ENCODE data around the gene MYRIP.

Gene MYRIP

GRCh38 chr3:40290396-40290795 lies 481.0 kb downstream of the MYRIP start:
- no peaks in the 10 kb centered on the region for H3K36me3 ChIP-seq (ENCODE audit: control insufficient read depth, insufficient read depth, low read length)
- H3K27me3 ChIP-seq (ENCODE audit: control insufficient read depth, insufficient read depth, low read length): no peaks in the 10 kb centered on the region
- peaks cover 10% of the 10 kb centered on the region for H3K4me1 ChIP-seq (ENCODE audit: control insufficient read depth, insufficient read depth, low read length)
- no peaks in the 10 kb centered on the region for H3K9me3 ChIP-seq (ENCODE audit: control insufficient read depth, insufficient read depth, low read length)
- no peak overlapping the region for H3K4me3 ChIP-seq (ENCODE audit: low read depth, low read length)
- H3K9ac ChIP-seq (ENCODE audit: low read depth, low read length): no peak overlapping the region

- no peak overlapping the region for H3K9ac ChIP-seq (ENCODE audit: low read depth, low read length)
- H3K4me3 ChIP-seq (ENCODE audit: low read depth, low read length): no peak overlapping the region
- peaks cover 10% of the 10 kb centered on the region for H3K4me1 ChIP-seq (ENCODE audit: control insufficient read depth, insufficient read depth, low read length)
- H3K9me3 ChIP-seq (ENCODE audit: control insufficient read depth, insufficient read depth, low read length): no peaks in the 10 kb centered on the region
- no peaks in the 10 kb centered on the region for H3K36me3 ChIP-seq (ENCODE audit: control insufficient read depth, insufficient read depth, low read length)
- no peaks in the 10 kb centered on the region for H3K27me3 ChIP-seq (ENCODE audit: control insufficient read depth, insufficient read depth, low read length)
Observed at GRCh38 chr3:40291471-40291870, 482.1 kb downstream of the MYRIP start.

GRCh38 chr3:40292637-40293349 lies 483.4 kb downstream of the MYRIP start:
- no peak overlapping the region for H3K9ac ChIP-seq (ENCODE audit: low read depth, low read length)
- no peak overlapping the region for H3K4me3 ChIP-seq (ENCODE audit: low read depth, low read length)
- H3K9me3 ChIP-seq (ENCODE audit: control insufficient read depth, insufficient read depth, low read length): no peaks in the 10 kb centered on the region
- H3K36me3 ChIP-seq (ENCODE audit: control insufficient read depth, insufficient read depth, low read length): no peaks in the 10 kb centered on the region
- peaks cover 10% of the 10 kb centered on the region for H3K4me1 ChIP-seq (ENCODE audit: control insufficient read depth, insufficient read depth, low read length)
- no peaks in the 10 kb centered on the region for H3K27me3 ChIP-seq (ENCODE audit: control insufficient read depth, insufficient read depth, low read length)

DNA sequence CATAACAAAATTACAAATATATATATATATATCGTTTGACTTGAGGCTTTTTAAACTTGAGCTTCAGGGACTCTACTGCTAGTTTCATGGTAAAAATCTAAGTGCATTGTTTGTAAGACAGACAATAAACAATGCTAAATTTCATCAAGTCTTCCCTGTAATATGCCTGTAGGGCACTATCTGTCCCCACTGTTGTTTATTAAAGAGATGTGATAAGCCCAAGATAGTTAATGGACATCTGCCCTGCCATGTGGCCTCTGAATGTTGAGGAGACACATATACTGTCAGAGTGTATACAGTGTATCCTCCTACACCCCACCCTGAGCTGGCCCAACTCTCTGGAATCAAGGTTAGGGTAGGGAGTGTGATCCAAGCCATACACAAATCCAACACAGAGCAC lies 485.0 kb downstream of the MYRIP start:
- no peak overlapping the region for H3K4me3 ChIP-seq (ENCODE audit: low read depth, low read length)
- H3K36me3 ChIP-seq (ENCODE audit: control insufficient read depth, insufficient read depth, low read length): no peaks in the 10 kb centered on the region
- no peaks in the 10 kb centered on the region for H3K9me3 ChIP-seq (ENCODE audit: control insufficient read depth, insufficient read depth, low read length)
- H3K27me3 ChIP-seq (ENCODE audit: control insufficient read depth, insufficient read depth, low read length): no peaks in the 10 kb centered on the region
- peaks cover 10% of the 10 kb centered on the region for H3K4me1 ChIP-seq (ENCODE audit: control insufficient read depth, insufficient read depth, low read length)
- H3K9ac ChIP-seq (ENCODE audit: low read depth, low read length): no peak overlapping the region

GRCh38 chr3:40298075-40298474 lies 488.7 kb downstream of the MYRIP start:
- Histone ChIP-seq H3K4me1 (ENCODE audit: control insufficient read depth, insufficient read depth, low read length) (peaks cover 2% of the 10 kb centered on the region), H3K36me3 (ENCODE audit: control insufficient read depth, insufficient read depth, low read length) (no peaks in the 10 kb centered on the region), H3K27me3 (ENCODE audit: control insufficient read depth, insufficient read depth, low read length) (no peaks in the 10 kb centered on the region), H3K9me3 (ENCODE audit: control insufficient read depth, insufficient read depth, low read length) (no peaks in the 10 kb centered on the region), H3K9ac (ENCODE audit: low read depth, low read length) (no peak overlapping the region), H3K4me3 (ENCODE audit: low read depth, low read length) (no peak overlapping the region)

DNA sequence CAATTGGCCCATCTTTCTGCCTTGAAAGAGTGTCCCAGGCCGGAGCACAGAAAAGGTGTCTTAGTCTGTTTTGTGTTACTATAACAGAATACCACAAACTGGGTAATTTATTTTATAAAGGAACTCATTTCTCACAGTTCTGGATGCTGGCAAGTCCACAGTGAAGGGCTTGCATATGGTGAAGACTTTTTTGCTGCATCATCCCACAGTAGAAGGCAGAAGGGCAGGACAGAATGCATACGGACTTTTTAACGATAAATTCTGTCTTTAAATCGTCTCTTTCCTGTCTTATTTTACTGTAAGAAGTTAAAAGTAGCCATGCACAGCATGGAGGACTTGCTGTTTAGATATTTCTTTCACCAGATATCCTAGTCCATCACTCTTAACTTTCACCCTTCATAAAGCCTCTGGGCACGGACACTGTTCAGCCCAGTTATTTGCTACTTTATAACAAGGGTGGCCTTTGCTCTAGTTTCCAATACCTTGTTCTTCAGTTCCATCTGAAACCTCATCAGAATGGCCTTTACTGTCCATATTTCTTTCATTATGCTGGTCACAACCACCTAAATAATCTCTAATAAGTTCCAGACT lies 489.8 kb downstream of the MYRIP start:
- Histone ChIP-seq H3K9me3 (ENCODE audit: control insufficient read depth, insufficient read depth, low read length) (no peaks in the 10 kb centered on the region), H3K9ac (ENCODE audit: low read depth, low read length) (no peak overlapping the region), H3K36me3 (ENCODE audit: control insufficient read depth, insufficient read depth, low read length) (no peaks in the 10 kb centered on the region), H3K4me3 (ENCODE audit: low read depth, low read length) (no peak overlapping the region), H3K27me3 (ENCODE audit: control insufficient read depth, insufficient read depth, low read length) (no peaks in the 10 kb centered on the region), H3K4me1 (ENCODE audit: control insufficient read depth, insufficient read depth, low read length) (no peaks in the 10 kb centered on the region)

GRCh38 chr3:40299721-40300335 lies 490.4 kb downstream of the MYRIP start:
- no peak overlapping the region for H3K9ac ChIP-seq (ENCODE audit: low read depth, low read length)
- H3K4me1 ChIP-seq (ENCODE audit: control insufficient read depth, insufficient read depth, low read length): no peaks in the 10 kb centered on the region
- no peaks in the 10 kb centered on the region for H3K36me3 ChIP-seq (ENCODE audit: control insufficient read depth, insufficient read depth, low read length)
- no peaks in the 10 kb centered on the region for H3K27me3 ChIP-seq (ENCODE audit: control insufficient read depth, insufficient read depth, low read length)
- H3K9me3 ChIP-seq (ENCODE audit: control insufficient read depth, insufficient read depth, low read length): no peaks in the 10 kb centered on the region
- no peak overlapping the region for H3K4me3 ChIP-seq (ENCODE audit: low read depth, low read length)

DNA sequence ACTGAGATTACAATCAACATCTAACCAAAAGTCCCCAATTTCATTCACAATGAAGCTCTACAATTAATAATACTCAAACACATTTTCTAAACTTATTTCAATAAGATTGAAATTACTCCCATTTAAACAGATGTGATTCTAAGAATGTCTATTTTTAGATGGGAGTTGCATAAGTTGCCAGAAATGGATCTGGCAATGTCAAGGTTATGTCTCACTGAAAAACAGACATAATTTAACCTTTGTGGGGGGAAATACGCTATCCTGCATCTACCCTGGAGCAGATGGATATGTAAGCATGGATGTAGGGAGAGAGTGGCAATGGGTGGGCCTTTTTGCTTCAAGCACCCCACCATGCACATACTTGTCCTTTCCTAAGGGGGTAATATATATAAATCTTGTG lies 493.4 kb downstream of the MYRIP start:
- Histone ChIP-seq H3K27me3 (ENCODE audit: control insufficient read depth, insufficient read depth, low read length) (no peaks in the 10 kb centered on the region), H3K4me1 (ENCODE audit: control insufficient read depth, insufficient read depth, low read length) (no peaks in the 10 kb centered on the region)

GRCh38 chr3:40304352-40304751 lies 494.9 kb downstream of the MYRIP start:
- no peaks in the 10 kb centered on the region for H3K9me3 ChIP-seq (ENCODE audit: control insufficient read depth, insufficient read depth, low read length)
- no peaks in the 10 kb centered on the region for H3K27me3 ChIP-seq (ENCODE audit: control insufficient read depth, insufficient read depth, low read length)
- peaks cover 5% of the 10 kb centered on the region for H3K4me1 ChIP-seq (ENCODE audit: control insufficient read depth, insufficient read depth, low read length)
- H3K4me3 ChIP-seq (ENCODE audit: low read depth, low read length): no peak overlapping the region
- no peaks in the 10 kb centered on the region for H3K36me3 ChIP-seq (ENCODE audit: control insufficient read depth, insufficient read depth, low read length)
- H3K9ac ChIP-seq (ENCODE audit: low read depth, low read length): no peak overlapping the region

More for the DNA sequence above, 493.4 kb downstream of the MYRIP start:
- Histone ChIP-seq H3K9me3 (ENCODE audit: control insufficient read depth, insufficient read depth, low read length) (no peaks in the 10 kb centered on the region), H3K4me3 (ENCODE audit: low read depth, low read length) (no peak overlapping the region), H3K9ac (ENCODE audit: low read depth, low read length) (no peak overlapping the region), H3K36me3 (ENCODE audit: control insufficient read depth, insufficient read depth, low read length) (no peaks in the 10 kb centered on the region)

DNA sequence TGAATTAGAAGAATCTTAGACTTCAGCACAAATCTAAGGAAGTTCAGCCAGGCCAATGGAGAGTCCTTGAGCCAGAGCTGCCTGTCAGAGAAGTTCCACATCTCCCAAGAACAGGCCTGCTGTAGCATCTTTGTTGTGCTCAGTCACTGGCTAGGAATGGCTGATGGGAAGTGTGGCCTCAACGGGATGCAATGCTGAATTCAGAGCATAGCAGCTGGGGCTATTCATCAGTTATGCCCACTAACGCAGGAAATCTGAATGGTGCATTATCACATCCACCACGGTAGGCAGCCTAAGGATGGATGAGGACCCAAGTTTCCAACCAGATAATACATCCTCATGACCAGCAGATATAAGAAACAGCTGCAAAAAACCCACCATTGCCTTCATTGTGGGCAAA lies 496.9 kb downstream of the MYRIP start:
- Histone ChIP-seq H3K27me3 (ENCODE audit: control insufficient read depth, insufficient read depth, low read length) (no peaks in the 10 kb centered on the region), H3K4me1 (ENCODE audit: control insufficient read depth, insufficient read depth, low read length) (peaks cover 5% of the 10 kb centered on the region), H3K36me3 (ENCODE audit: control insufficient read depth, insufficient read depth, low read length) (peaks cover 2% of the 10 kb centered on the region)

GRCh38 chr3:40307176-40307575 lies 497.8 kb downstream of the MYRIP start:
- H3K4me1 ChIP-seq (ENCODE audit: control insufficient read depth, insufficient read depth, low read length): peaks cover 5% of the 10 kb centered on the region
- H3K4me3 ChIP-seq (ENCODE audit: low read depth, low read length): no peak overlapping the region
- H3K27me3 ChIP-seq (ENCODE audit: control insufficient read depth, insufficient read depth, low read length): no peaks in the 10 kb centered on the region
- peaks cover 5% of the 10 kb centered on the region for H3K36me3 ChIP-seq (ENCODE audit: control insufficient read depth, insufficient read depth, low read length)
- no peak overlapping the region for H3K9ac ChIP-seq (ENCODE audit: low read depth, low read length)
- no peaks in the 10 kb centered on the region for H3K9me3 ChIP-seq (ENCODE audit: control insufficient read depth, insufficient read depth, low read length)

More for the DNA sequence above, 496.9 kb downstream of the MYRIP start:
- H3K9me3 ChIP-seq (ENCODE audit: control insufficient read depth, insufficient read depth, low read length): no peaks in the 10 kb centered on the region
- no peak overlapping the region for H3K9ac ChIP-seq (ENCODE audit: low read depth, low read length)
- no peak overlapping the region for H3K4me3 ChIP-seq (ENCODE audit: low read depth, low read length)

Data from iPS-15b (cell line).